GM18867 (cell line): Measurements from ENCODE around the gene NGEF.

Experiments used
- ATAC-seq: cut with Tn5 transposase; IDR thresholded peaks from one replicate; pipeline ENCODE4 v1.9.1; 2021; ENCODE audit warnings: mild to moderate bottlenecking, moderate library complexity; ENCODE audit not compliant: unreplicated experiment

Gene NGEF

GRCh38 chr2:232875256-232876121 lies 137.6 kb downstream of the NGEF start:
- no peak for ATAC-seq

- no peak for ATAC-seq
Observed at GRCh38 chr2:232874677-232875223, 138.3 kb downstream of the NGEF start.

GRCh38 chr2:232873909-232874641 lies 139.0 kb downstream of the NGEF start:
- no peak for ATAC-seq

GRCh38 chr2:232873292-232873908 lies 139.7 kb downstream of the NGEF start:
- no peak for ATAC-seq

- ATAC-seq = no peak
Observed at GRCh38 chr2:232872826-232873225, 140.2 kb downstream of the NGEF start.

- no peak for ATAC-seq
Observed at GRCh38 chr2:232871835-232872736, 141.0 kb downstream of the NGEF start.

- no peak for ATAC-seq
Observed at GRCh38 chr2:232871418-232871834, 141.6 kb downstream of the NGEF start.

GRCh38 chr2:232870766-232871371 lies 142.2 kb downstream of the NGEF start:
- ATAC-seq = no peak

GRCh38 chr2:232870018-232870765 lies 142.9 kb downstream of the NGEF start, which contains the start of gene SNORC:
Gene SNORC (plus strand): TSS chr2:232870264. CDS start chr2:232870342, 78 bp downstream.
- ATAC-seq = no peak

- ATAC-seq = no peak
Observed at GRCh38 chr2:232869138-232870017, 143.7 kb downstream of the NGEF start.

- no peak for ATAC-seq
Observed at GRCh38 chr2:232866104-232866503, 147.0 kb downstream of the NGEF start.

GRCh38 chr2:232865165-232865564 lies 147.9 kb downstream of the NGEF start:
- ATAC-seq = no peak

GRCh38 chr2:232863996-232864395 lies 149.1 kb downstream of the NGEF start:
- no peak for ATAC-seq

- ATAC-seq = no peak
Observed at GRCh38 chr2:232861353-232861752, 151.7 kb downstream of the NGEF start.

- ATAC-seq = no peak
Observed at GRCh38 chr2:232860593-232861241, 152.3 kb downstream of the NGEF start.

- ATAC-seq = no peak
Observed at GRCh38 chr2:232859385-232859916, 153.6 kb downstream of the NGEF start.

- ATAC-seq = no peak
Observed at GRCh38 chr2:232857158-232857563, 155.9 kb downstream of the NGEF start.
